ENCODE measurements around the gene LRIF1. TPM values are rescaled to one million over a fixed set of nuclear protein-coding genes. Genes with fewer than 3 reads are reported as not detected.

LRIF1 gene, protein sequence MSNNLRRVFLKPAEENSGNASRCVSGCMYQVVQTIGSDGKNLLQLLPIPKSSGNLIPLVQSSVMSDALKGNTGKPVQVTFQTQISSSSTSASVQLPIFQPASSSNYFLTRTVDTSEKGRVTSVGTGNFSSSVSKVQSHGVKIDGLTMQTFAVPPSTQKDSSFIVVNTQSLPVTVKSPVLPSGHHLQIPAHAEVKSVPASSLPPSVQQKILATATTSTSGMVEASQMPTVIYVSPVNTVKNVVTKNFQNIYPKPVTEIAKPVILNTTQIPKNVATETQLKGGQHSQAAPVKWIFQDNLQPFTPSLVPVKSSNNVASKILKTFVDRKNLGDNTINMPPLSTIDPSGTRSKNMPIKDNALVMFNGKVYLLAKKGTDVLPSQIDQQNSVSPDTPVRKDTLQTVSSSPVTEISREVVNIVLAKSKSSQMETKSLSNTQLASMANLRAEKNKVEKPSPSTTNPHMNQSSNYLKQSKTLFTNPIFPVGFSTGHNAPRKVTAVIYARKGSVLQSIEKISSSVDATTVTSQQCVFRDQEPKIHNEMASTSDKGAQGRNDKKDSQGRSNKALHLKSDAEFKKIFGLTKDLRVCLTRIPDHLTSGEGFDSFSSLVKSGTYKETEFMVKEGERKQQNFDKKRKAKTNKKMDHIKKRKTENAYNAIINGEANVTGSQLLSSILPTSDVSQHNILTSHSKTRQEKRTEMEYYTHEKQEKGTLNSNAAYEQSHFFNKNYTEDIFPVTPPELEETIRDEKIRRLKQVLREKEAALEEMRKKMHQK
- 12.1 to 23.0 TPM (median 19.3 TPM) in 5 replicates for total RNA-seq (2022; extraction: Qiagen RNA extraction; ENCODE audit: low read depth)

DNA sequence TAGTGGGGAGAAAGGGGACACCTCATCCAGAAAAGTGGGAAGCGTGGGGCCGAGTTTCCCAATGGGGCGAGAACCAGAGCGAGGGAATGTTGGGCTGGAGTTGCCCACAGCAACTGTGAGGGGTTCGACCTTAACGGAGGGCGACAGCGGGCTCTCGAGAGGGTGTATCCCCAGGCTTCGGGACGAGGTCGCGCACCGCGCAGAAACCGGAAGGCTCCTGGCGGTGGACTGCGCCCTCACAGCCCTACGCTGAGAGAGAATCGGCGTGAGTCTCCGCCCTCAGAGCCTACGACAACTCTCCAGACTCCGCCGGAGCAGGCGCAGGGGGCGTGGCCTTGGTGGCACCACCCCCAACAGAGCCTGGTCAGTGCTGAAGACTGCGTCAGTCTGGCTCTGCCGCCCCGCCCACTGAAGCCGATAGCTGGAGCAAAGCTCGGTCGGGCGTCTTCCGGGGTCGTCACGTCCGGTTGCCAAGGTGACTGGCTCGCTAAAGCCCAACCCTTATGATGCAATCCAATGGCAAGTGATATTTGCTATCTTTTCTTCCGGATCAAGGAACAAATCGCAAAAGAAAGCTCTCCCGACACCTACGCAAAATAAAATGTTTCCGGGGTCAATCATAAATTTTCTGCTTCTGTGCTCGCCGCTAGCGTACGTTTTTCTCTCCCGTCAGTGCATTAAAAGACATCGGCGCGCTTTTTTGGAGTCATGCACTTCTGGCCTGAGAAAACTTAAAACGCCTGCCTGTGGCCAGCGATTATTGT is at the start of gene LRIF1:
TSS of gene LRIF1 (minus strand) at position 232 of the 764 bp plus-strand sequence. CDS start 234 bp downstream, outside the sequence.

Other genes with a start within 250 kb of the LRIF1 start
- not detected in 5 replicates for gene CD53, start 90.8 kb downstream of the LRIF1 start, total RNA-seq (2022; extraction: Qiagen RNA extraction; ENCODE audit: low read depth)
- 12.1 to 24.2 TPM (median 22.1 TPM) in 5 replicates for gene DRAM2, start 176.2 kb upstream of the LRIF1 start, total RNA-seq (2022; extraction: Qiagen RNA extraction; ENCODE audit: low read depth)
- gene CEPT1, start 176.3 kb upstream of the LRIF1 start, total RNA-seq (2022; extraction: Qiagen RNA extraction; ENCODE audit: low read depth), result 9.3 to 13.1 TPM (median 11.9 TPM) in 5 replicates
- 0.80 to 1.9 TPM (median 1.5 TPM) in 5 replicates for gene DENND2D, start 236.7 kb upstream of the LRIF1 start, total RNA-seq (2022; extraction: Qiagen RNA extraction; ENCODE audit: low read depth)

All from A549 treated with RU486 at 1 μM for 4 hours (cell line).